Activated naive CD4-positive, alpha-beta T cell treated with anti-CD3 and anti-CD28 coated beads, Interleukin-2, amount 50 U/mL, for 24 hours (primary cell): Measurements from ENCODE around the gene DCAF16.

Experiments
- H3K27ac Mint-ChIP-seq: one replicate; pipeline ENCODE4 v1.8.0; 2021; ENCODE audit warnings: mild to moderate bottlenecking, mixed read lengths
- H3K27me3 Mint-ChIP-seq: one replicate; pipeline ENCODE4 v1.8.0; 2021; ENCODE audit warnings: mixed read lengths
- H3K36me3 Mint-ChIP-seq: one replicate; pipeline ENCODE4 v1.8.0; 2021; ENCODE audit warnings: mixed read lengths
- H3K4me1 Mint-ChIP-seq: one replicate; pipeline ENCODE4 v1.8.0; 2021; ENCODE audit warnings: mixed read lengths
- H3K4me3 Mint-ChIP-seq: one replicate; pipeline ENCODE4 v1.8.0; 2021; ENCODE audit warnings: mild to moderate bottlenecking, mixed read lengths
- H3K9me3 Mint-ChIP-seq: one replicate; pipeline ENCODE4 v1.8.0; 2021; ENCODE audit warnings: mixed read lengths

The DCAF16 gene

DNA sequence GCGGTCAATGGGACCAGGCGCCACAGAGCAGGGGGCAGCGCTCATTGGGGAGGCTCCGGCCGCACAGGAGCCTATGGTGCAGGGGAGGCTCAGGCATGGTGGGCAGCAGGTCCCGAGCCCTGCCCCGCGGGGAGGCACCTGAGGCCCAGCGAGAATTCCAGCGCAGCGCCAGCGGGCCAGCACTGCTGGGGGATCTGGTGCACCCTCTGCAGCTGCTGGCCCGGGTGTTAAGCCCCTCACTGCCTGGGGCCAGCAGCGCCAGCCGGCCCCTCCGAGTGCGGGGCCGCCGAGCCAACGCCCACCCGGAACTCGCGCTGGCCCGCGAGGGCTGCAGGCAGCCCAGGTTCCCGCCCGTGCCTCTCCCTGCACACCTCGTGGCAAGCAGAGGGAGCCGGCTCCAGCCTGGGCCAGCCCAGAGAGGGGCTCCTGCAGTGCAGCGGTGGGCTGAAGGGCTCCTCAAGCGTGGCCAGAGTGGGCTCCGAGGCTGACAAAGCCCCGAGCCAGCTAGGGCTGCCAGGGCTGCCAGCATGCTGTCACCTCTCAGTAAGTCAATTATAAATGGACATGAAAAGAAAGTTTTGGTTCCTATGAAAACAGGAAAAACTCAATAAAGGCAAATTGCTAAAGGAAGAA is 43.6 kb downstream of the DCAF16 start:
- Mint-ChIP-seq H3K27ac (no peak overlapping the region), H3K4me3 (no peak overlapping the region), H3K27me3 (peaks cover 2% of the 10 kb centered on the region), H3K9me3 (no peaks in the 10 kb centered on the region), H3K4me1 (peaks cover 4% of the 10 kb centered on the region), H3K36me3 (no peaks in the 10 kb centered on the region)

DNA sequence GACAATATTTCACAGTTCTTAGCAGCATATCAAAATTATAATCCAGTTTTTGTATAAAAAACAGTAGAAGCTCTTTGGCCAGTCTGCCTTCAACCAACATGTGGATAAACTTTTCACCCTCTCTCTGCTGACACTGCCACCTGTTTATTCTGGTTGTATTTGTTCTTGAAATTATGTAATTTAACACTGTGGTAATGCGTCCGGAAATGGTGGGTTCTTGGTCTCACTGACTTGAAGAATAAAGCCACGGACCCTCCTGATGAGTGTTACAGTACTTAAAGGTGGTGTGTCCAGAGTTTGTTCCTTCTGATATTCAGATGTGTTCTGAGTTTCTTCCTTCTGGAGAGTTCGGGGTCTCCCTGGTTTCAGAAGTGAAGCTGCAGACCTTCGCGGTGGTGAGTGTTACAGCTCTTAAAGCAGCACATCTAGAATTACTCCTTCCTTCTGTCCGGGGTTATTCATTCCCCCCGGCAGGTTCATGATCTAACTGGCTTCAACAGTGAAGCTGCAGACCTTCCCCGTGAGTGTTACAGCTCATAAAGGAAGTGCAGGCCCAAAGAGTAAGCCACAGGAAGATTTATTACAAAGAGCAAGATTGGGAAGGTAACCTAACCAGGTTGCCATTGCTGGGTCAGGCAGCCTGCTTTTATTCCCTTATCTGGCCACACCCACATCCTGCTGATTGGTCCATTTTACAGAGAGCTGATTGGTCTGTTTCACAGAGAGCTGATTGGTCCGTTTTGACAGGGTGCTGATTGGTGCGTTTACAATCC is 44.9 kb downstream of the DCAF16 start:
- Mint-ChIP-seq H3K9me3 (no peaks in the 10 kb centered on the region), H3K4me1 (peaks cover 4% of the 10 kb centered on the region), H3K27ac (no peak overlapping the region), H3K27me3 (peaks cover 2% of the 10 kb centered on the region), H3K4me3 (no peak overlapping the region), H3K36me3 (no peaks in the 10 kb centered on the region)

DNA sequence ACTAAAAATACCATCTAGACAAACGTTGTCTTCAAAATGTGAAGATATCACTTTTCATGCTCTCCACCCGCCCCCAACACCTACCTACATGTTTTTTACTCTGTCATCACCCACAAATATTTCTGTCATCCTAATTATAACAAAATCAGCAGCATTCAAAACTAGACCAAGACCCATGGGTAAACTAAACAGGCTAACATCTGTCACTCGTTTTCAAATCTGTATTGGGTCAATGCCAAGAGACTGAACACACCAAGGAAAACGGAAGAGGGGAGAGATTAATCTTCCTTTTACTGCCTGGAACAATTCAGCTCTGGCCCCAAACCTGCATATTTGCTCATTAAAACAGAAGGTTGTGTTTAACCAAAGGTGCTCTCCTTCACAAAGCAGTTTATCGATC is 46.6 kb downstream of the DCAF16 start:
- Mint-ChIP-seq H3K4me1 (peaks cover 4% of the 10 kb centered on the region), H3K27me3 (peaks cover 2% of the 10 kb centered on the region), H3K9me3 (no peaks in the 10 kb centered on the region), H3K36me3 (no peaks in the 10 kb centered on the region), H3K27ac (peak overlapping the region; percentile 33), H3K4me3 (no peak overlapping the region)

DNA sequence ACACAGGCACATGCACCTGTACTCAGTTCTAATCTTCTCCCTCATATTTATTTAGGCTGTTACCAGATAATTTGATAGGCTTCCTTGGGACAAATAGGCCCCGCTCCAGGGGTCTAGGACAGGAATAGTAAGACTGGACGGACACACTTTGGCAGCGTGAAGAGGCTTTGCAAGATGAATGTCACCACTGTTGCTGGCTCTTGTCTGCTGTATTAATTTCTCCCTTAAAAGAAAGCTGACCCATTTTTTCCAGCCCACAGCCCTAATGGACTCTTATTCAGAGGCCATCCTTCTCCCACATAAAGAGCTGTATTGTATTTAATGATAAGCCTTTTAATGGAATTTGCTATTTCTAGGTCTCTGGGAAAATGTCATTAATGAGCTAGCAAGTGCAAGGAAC is 47.1 kb downstream of the DCAF16 start:
- H3K36me3 Mint-ChIP-seq = no peaks in the 10 kb centered on the region
- H3K9me3 Mint-ChIP-seq = no peaks in the 10 kb centered on the region
- H3K4me1 Mint-ChIP-seq = peaks cover 4% of the 10 kb centered on the region
- no peak overlapping the region for H3K4me3 Mint-ChIP-seq
- peaks cover 2% of the 10 kb centered on the region for H3K27me3 Mint-ChIP-seq
- no peak overlapping the region for H3K27ac Mint-ChIP-seq

DNA sequence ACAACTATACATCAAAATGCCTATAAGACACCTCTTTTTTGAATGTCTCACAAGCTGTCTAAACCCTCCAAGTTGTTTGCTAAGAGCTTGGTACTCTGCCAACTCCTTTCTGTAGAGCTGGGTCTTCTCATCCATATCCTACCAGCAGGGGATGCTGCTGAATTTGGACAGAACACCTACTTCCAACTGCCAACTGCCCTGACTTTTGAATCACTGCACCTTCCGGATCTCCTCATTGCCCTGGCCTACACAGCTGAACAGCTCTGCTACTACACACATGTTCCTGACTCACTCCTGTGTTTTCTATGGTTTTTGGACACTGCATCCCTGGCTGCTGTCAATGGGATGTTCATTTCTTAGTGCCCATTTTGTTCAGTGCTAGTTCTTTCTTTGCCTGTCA is 47.8 kb downstream of the DCAF16 start:
- Mint-ChIP-seq H3K4me1 (peaks cover 4% of the 10 kb centered on the region), H3K4me3 (no peak overlapping the region), H3K27me3 (peaks cover 2% of the 10 kb centered on the region), H3K27ac (no peak overlapping the region), H3K9me3 (no peaks in the 10 kb centered on the region), H3K36me3 (no peaks in the 10 kb centered on the region)

DNA sequence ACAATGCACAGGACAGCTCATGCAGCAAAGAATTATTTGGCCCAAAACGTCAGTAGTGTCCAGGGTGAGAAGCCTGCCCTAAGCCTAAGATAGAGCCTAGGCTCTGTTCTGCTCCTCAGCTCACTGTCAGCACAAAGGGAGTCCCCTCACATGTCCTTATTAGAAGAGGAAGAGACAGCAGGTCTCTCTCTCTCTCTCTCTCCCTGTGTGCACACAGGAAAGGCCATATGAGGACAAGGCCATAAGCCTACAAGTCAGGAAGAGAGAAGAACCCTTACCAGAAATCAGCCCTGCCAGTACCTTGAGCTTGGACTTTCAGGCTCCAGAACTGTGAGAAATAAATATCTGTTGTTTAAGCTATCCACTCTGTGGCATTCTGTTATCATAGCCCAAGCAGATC is 49.5 kb downstream of the DCAF16 start:
- H3K4me1 Mint-ChIP-seq = peaks cover 4% of the 10 kb centered on the region
- no peak overlapping the region for H3K4me3 Mint-ChIP-seq
- H3K27me3 Mint-ChIP-seq = peaks cover 2% of the 10 kb centered on the region

DNA sequence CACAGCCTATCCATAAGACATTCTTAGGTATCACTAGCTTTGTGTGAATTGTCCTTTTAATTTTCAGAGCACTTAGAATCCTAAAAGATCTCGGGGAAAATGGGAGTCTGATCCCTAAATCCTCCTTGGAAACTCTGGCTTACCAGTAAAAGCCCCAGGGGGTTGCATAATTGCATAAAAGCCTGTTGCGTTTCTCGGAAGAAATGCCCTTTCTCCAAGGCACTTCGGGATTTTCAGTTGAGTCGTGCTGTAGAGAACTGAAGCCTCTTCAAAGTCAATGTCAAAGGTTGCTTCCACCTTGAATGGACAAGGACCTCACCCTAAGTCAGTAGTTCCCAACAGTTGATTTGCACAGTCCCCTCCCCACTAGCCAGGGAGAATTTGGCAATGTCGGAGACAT is 49.9 kb downstream of the DCAF16 start:
- Mint-ChIP-seq H3K36me3 (no peaks in the 10 kb centered on the region), H3K4me3 (no peak overlapping the region), H3K27me3 (peaks cover 2% of the 10 kb centered on the region), H3K27ac (no peak overlapping the region), H3K9me3 (no peaks in the 10 kb centered on the region), H3K4me1 (peaks cover 2% of the 10 kb centered on the region)

More for the DNA sequence above, 49.5 kb downstream of the DCAF16 start:
- Mint-ChIP-seq H3K36me3 (no peaks in the 10 kb centered on the region), H3K27ac (no peak overlapping the region), H3K9me3 (no peaks in the 10 kb centered on the region)

DNA sequence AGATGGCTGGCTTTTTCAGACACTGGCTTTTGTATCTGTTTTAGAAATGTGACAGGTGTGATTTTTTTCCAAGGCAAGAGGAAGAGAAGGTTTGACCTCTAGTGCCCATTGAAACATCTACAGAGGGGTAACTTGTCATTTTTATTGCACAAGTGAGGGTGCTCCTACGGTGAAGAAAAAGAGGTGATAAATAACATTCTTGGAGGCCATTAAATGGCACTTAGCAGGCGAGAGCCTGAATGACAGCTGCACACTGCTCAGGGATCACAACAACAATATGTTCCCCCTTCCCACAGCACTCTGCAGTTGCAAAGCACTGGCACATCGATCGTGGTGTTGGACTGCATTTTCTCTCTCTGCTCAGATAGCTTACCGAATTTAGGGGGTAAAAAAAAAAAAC is 52.1 kb downstream of the DCAF16 start:
- Mint-ChIP-seq H3K9me3 (no peaks in the 10 kb centered on the region), H3K4me1 (no peaks in the 10 kb centered on the region), H3K4me3 (no peak overlapping the region), H3K27me3 (no peaks in the 10 kb centered on the region), H3K36me3 (no peaks in the 10 kb centered on the region), H3K27ac (no peak overlapping the region)

DNA sequence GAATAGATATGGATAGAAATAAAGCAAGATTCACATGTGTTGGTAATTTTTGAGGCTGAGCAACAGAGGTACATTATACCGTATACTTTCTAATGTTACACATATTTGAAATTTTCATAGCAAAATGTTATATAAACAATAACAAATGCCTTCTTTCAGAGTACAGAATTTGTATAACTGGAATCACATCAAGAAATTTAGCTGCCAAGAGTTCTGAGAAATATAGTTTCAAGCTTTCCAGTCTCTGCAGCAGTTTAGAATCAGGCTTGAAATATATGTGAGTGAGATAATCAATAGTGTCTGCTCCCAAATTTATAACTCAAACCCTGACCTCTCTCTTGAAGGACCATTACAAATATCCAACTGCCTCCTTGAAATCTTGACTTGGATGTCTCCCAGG is 52.9 kb downstream of the DCAF16 start:
- no peak overlapping the region for H3K4me3 Mint-ChIP-seq
- H3K36me3 Mint-ChIP-seq = no peaks in the 10 kb centered on the region
- no peaks in the 10 kb centered on the region for H3K9me3 Mint-ChIP-seq
- no peaks in the 10 kb centered on the region for H3K4me1 Mint-ChIP-seq
- H3K27me3 Mint-ChIP-seq = peaks cover 2% of the 10 kb centered on the region
- H3K27ac Mint-ChIP-seq = no peak overlapping the region

DNA sequence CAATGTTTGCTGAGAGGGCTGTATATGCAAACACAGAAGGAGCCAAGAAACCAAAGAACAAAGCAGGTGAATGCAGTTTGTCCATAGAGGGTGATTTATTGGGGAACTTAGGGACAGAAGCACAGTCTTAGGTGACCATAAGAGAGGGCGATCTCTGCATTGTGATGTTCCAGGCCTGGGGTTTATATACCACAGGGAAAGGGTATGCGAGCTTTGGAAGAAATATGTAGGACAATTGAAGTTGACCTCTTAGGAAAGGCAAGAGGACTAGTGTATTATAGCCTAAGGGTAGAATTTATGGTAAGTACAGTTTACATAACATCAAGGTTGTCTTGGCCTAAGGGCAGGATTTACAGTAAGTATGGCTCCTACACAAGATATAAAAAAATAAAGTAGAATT is 56.9 kb downstream of the DCAF16 start:
- H3K9me3 Mint-ChIP-seq = no peaks in the 10 kb centered on the region
- H3K4me3 Mint-ChIP-seq = no peak overlapping the region
- H3K27me3 Mint-ChIP-seq = peaks cover 2% of the 10 kb centered on the region
- H3K27ac Mint-ChIP-seq = no peak overlapping the region
- H3K4me1 Mint-ChIP-seq = no peaks in the 10 kb centered on the region
- H3K36me3 Mint-ChIP-seq = no peaks in the 10 kb centered on the region
